GM19452 (cell line): ENCODE data around the gene KIF26A.

ENCODE experiments used
- ATAC-seq: cut with Tn5 transposase; IDR thresholded peaks from one replicate; pipeline ENCODE4 v1.9.1; 2021; ENCODE audit not compliant: unreplicated experiment

Gene KIF26A

DNA sequence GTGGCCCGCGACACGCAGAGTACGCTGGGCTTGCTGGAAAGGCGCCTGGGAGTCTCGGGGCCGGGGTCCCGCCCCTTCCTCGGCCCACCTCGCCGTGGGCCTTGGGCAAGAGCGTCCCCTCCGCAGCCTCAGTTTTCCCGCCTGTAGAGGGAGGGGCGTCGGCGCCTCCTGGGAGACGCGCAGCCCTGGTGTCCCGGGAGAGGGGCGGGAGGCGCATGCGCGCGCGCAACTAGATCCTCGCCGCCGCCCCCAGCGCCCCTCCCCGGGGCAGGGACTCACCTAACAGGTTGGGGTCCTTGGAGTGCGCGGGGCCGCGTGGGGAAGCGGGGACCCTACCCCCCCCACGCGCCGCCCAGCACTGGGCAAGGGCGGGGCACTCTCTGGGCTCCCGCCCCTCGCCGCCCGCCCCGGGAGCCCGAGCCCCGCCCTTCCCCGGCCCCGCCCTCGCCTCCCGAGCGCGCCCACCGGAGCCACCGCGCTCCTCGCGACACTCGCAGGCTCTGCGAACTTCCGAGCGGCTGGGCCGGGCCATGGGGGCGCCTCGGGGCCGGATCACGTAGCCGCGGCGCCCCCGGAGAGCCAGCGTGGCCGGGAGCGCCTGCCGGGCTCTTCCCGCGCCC lies at the start of gene KIF26A:
TSS of gene KIF26A (plus strand) at position 490 of the 620 bp plus-strand sequence. CDS start 136 bp downstream, outside the sequence.
- ATAC-seq: no peak

DNA sequence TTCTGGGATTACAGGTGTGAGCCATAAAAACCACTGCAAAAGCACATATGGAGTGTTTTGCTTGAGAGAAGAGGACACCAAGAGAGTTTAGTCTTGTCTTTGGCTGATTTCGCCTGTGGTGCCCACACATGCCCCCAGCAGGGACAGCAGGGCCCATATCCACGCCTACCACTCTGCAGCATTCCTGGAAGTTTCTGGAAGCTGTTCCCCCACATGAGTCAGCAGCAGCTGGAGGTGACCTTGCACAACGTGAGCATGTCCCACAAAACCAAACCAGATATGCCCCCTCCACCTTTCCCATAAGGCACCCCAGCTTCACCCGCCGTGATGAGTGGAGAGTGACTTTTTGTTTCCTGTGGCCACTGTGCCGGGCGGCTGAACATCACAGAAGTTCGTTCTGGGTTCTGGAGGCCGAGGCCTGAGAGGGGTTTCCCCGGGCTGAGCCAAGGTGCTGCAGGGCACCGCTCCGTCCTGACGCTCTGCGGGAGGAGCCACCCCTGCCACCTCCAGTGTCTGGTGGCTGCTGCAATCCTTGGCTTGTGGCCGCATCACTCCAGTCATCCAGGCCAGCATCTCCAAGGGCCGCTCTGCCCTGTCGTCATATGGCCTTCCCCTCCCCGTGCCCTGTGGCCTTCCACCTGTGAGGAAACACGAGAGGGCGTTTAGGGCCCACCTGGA lies 48.2 kb upstream of the KIF26A start:
- ATAC-seq: no peak

DNA sequence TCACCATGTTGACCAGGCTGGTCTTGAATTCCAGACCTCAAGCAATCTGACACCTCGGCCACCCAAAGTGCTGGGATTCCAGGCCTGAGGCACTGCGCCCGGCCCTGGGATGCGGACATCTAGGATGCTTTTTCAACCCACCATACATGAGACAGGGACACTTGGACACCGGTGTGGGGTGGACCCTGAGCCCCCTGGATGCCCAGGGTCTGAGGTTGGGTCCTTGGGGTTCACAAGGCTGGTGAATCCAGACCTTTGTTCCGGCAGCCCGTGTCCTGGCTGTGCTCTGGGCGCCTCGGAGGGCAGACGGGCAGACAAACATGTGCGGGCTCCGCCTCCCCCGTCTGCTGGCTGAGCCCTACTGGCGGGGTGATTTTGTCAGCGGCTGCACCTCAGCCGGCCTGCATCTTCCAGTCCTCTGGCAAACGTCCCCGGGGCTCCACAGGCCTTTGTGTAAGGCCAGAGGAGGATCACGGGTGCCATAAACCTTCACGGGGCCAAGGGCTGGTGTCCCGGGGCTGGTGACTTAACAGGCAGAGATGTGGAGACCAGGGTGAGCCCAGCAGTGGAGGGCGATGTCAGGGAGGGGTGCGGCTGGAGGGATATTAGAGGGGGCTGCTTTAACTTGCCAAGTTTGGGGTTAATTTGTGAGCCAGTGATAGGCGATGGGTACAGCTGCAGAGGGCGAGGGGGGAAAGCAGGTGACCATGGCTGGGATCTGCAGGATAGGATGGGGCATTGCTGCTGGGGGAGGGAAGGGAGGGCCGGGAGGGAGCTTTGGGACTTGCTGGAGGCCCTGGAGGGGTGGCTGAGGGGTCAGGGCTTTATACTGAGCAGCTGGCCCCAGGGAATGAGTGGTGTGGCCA lies 47.1 kb upstream of the KIF26A start:
- no peak for ATAC-seq

DNA sequence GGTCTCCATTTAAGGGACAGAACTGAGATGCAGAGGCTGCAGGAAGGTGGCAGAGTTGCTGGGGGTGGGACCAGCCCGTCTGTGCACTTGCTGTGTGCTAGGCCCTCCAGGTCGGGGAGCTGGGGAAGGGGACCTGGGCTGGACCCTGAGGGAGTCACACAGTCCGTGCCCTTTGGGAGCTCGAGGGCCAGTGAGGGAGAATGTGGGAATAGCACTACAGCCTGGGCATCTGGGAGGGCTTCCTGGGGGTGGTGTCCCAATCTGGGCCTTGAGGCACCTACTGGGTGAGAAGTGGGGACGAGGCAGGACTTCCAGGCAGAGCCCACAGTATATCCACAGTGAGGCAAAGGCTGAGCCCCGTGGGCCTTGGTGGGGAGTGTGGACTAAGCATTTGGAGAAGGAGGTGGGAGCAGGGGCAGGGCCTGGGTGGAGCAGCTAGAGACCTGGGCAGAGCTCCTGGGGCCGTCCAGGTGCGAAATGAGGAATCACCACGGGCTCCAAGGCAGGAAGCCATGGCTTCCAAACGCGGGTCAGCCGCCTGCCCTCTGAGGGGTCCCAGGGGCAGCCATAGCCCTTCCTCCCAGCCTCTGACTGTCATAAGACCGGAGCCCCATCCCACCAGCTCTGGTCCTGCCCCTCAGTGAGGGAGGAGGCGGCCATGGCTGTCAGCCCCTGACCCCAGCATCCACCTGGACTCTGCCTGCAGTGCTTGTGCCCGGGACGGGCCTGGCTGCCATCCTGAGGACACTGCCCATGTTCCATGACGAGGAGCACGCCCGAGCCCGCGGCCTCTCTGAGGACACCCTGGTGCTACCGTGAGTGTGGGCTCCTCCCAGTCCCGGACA lies 46.2 kb upstream of the KIF26A start:
- no peak for ATAC-seq

DNA sequence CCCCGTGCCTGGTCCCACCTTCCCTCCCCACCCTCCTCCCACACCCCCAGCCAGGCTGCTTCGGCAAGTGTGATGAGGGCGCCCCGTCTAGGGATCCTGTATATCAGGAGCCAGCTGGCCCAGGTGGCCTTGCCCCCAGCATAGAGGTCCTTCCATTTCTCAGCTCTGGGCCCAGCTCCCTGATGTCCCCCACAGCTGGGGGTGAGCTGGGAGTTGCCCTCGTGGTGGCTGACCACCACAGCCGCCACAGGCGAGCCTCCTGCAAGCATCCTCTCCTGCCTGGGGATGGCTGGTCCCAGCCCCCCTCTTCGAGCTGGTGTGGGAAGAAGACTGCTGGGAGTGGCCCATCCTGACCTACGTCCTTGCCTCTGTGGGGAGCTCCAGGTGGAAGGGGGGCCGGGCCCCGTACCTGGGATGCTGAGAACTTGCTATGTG lies 45.4 kb upstream of the KIF26A start:
- ATAC-seq: no peak

DNA sequence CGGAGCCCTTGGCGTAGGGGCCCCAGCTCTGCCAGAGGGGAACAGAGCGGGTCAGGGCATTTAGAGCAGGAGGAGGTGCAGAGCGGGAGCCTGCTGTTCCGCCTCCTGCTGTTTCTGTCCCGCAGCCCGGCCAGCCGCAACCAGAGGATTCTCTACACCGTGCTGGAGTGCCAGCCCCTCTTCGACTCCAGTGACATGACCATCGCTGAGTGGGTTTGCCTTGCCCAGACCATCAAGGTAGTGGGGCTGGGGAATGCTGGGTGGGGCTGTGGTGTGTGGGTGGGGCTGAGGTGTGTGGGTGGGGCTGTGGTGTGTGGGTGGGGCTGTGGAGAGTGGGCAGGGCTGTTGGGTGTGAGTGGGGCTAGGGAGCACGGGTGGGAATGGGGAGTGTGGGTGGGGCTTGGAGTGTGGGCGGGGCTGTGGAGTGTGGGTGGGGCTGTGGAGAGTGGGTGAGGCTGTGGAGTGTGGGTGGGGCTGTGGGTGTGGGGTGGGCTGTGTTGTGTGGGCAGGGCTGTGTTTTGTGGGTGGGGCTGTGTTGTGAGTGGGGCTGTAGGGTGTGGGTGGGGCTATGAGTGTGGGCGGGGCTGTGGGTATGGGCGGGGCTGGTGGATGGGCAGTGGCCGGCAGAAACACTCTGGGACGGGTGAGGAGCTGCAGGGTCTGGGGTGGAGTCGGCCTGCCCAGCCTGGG lies 44.9 kb upstream of the KIF26A start:
- ATAC-seq: no peak

DNA sequence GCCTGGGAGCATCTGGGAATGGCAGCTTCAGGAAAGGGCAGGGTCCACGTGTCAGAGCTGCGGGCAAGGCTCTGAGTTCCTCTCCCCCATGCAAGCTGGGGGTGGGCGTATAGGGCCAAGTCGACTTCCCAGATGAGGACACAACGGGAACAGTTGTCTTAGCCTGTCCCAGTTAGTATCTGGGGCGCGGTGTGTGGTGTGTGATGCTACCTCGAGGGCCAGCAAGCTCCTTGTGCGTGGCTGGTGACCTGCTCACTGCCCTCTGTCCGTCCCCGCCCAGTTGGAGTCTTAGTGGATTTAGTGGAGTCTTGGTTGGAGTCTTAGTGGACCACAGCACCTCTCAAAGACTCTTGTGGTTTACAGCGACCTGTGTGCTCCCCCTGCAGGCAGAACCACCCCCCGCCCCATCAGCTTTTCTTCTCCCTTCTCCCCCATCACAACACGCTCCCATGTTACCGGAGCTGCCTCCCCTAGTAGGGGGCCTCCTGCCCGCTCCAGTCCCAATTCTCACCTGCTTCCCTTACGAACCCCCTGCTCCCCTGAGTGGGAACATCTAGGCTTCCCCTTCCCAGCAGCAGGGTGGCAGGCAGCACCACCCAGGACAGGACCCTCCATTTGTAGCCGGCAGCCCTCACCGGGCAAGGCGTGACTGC lies 44.2 kb upstream of the KIF26A start:
- no peak for ATAC-seq

DNA sequence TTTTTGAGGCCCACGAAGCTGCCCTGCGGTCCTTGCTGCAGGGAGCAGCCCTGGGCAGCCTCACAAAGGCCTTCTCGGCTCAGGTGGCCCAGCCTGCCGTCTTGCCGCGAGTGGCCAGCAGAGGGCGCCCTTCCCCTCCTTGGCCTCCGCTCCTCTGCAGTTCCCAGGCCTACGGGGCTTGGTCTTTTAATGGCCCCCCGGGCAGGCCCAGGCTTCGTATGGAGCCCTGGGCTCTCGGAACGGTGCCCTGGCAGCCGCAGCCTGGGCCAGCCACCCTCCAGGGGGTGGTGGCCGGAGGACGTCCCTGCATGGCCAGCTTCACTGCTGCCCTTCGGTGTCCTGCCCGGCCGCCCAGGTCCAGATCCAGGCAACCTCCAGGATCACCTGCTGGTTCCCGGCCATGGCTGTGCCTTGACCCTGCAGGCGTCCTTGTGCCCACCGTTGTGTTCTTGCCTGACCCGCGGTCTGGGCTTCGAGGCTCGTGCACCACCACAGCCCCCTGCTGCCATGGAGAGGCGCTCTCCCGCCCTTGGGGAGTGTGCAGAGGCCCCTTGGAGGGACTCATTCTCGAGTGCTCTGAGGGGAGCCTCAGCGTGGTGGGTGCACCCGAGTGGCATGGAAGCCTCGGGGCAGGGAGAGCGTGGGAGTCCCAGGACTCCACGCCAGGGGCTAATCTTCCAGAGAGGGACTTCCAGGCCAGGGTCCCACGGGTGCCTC lies 43.5 kb upstream of the KIF26A start:
- no peak for ATAC-seq

DNA sequence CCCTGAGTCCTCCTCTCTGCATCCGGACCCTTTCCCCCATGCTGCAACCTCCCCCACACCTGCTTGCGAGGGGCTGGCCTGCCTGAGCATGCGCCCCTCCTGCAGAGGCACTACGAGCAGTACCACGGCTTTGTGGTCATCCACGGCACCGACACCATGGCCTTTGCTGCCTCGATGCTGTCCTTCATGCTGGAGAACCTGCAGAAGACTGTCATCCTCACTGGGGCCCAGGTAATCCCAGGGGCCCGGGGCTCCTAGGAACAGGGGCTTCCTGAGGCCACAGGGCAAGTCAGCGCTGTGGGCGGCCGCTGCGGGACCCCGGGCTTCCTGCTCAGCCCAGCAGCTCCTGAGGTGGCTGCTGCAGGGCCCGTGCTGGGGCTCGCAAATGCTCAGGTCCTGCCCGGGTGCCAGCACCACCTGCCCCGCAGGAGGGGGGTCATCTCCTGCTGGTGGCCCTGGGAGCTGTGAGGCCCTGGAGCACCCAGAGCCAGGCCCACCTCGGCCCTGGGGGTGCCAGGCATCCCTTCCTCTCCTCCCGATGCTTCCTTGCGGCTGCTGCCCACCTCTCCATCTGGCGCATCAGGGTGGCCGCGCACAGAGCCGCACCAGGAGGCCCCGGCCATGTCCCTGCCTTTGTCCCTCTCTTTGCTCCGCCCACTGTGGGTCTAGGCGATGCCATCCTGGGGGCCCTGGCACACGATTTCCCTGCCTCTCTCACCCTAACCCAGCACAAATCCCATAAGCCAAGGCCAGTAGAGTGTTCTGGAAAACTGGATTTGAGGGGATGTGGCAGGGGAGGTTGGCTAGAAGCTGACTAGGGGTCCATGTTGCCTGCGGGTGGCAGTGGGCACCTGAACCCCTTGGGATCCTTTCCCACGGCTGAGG lies 42.7 kb upstream of the KIF26A start:
- ATAC-seq: no peak

DNA sequence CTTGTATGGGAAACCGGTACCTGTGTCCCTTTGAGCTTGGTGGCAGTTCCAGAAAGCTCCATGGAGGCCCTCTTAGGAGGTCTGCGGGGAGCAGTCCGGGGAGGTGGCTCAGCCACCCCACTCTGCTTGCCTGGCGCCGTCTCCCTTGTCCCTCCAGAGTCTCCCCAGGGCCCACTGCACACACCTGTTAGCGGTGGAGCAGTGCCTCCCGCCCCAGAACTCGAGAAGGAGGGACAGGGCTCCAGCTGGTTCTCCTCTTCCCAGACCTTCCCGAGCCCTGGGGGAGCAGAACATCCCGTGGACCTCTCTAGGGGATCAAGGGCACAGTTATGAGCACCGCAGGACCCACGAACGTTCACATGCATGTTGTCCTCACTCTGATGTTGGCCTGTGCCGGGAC lies 42.1 kb upstream of the KIF26A start:
- ATAC-seq: no peak

DNA sequence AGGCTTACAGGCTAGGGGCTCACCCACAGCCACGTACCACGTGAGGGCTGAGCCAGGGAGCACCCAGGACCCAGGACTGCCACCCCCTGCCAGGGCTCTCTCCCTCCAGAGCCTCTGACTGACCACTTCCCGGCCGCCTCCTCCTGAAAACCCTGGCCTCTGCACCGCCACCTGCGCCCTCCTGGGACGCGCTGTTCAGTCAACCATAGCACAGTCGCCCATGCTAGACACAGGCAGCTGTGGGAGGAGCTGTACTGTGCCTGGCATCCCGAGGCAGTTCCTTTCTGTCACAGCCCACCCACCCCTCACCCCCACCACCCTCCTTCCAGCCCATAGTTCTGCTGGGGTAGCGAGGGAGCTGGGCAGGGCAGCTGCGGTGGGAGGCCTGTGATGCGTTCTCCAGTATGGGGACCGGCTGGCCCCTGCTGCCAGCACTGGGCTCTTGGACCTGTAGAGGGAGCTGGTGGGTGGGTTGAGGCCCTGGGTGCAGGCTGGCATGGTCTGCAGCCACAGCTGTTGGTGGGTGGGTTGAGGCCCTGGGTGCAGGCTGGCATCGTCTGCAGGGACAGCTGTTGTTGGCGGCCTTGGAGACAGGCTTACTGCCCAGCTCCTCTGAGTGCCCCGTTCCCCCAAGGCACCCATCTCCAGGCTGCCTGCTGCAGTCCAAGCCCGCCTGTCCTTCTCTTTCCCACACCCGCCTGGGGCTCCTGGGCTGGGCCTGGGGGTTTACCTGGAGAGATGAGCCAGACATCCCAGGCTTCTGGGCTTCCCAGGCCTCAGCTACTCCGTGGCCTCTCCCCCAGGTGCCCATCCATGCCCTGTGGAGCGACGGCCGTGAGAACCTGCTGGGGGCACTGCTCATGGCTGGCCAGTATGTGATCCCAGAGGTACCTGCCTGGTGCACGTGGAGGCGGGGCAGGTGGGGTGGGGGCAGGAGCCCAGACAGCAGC lies 41.4 kb upstream of the KIF26A start:
- ATAC-seq: no peak

DNA sequence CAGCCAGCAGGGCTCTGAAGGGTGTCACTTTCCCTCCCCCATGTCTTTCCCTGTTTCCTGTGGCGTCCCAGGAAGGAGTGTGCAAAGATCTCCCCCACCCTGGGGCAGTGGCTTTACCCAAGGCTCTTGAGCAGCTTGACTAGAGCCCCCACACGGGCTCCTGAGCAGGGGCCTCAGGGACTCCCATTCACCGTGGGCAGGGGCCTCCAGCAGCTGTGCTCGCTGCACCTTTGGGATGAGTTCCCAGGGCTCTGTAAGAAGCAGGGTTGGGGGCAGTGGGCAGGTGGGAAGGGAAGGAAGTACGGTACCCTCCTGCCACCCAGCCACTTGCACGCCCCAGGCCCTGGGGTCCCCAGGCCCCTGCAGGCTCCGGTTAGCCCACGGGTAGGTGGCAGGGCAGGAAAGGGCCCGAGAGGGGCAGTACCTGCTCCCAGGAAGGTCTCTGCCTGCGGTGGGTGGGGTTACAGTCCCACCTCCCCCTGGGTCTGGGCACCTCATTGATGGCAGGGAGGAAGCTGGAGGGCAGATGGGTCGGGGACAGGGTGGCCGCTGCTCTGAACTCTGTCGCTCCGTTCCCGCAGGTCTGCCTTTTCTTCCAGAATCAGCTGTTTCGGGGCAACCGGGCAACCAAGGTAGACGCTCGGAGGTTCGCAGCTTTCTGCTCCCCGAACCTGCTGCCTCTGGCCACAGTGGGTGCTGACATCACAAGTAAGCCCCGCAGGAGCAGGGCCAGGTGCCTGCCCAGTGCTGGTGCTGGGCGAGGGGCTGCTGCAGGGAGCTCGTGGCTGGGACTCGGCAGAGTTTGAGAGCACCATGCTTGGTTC lies 39.9 kb upstream of the KIF26A start:
- no peak for ATAC-seq

DNA sequence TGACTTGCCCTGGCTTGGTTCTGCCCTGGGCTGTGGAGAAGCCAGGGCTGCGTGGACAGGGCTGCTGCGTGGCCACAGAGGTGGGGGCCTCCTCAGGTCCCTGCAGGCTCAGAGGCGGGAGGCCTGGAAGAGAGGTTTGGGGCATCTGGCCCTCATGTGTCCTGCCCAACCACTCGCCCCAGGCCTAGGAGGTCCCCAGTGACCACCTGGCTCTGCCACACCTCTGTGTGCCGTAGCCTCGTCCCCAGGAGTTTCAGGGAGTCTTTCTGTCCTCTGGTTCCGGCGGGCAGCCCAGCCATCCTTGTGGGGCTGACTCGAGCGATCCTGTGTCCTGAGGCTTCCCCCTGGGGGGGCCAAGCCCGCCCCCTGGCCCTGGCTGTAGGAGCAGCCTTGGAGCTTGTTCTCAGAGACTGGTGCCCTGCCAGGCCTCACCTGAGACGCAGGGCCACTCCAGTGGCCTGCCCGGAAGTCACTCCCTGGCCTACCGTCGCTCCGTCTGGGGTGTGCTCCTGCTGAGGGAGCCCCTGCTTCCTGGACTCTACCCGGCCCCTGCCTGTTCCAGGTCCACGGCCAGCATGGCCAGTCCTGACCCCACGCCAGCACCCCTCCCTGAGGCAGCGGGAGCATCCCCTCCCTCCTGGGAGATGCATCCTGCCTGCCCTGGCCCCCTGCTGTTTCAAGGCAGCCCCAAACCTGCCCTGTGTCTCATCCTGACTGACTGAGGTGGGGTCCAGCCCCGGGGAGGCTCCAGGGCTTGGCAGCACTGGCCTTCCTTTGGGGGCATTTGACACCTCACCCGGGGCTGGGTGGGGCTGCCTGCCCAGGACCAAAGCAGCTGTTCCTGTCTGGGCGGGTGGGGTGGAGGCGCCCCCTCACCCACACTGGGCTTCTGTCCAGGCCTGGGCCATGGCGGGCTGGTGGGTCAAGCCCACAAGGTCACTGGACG lies 39.0 kb upstream of the KIF26A start:
- ATAC-seq: no peak

DNA sequence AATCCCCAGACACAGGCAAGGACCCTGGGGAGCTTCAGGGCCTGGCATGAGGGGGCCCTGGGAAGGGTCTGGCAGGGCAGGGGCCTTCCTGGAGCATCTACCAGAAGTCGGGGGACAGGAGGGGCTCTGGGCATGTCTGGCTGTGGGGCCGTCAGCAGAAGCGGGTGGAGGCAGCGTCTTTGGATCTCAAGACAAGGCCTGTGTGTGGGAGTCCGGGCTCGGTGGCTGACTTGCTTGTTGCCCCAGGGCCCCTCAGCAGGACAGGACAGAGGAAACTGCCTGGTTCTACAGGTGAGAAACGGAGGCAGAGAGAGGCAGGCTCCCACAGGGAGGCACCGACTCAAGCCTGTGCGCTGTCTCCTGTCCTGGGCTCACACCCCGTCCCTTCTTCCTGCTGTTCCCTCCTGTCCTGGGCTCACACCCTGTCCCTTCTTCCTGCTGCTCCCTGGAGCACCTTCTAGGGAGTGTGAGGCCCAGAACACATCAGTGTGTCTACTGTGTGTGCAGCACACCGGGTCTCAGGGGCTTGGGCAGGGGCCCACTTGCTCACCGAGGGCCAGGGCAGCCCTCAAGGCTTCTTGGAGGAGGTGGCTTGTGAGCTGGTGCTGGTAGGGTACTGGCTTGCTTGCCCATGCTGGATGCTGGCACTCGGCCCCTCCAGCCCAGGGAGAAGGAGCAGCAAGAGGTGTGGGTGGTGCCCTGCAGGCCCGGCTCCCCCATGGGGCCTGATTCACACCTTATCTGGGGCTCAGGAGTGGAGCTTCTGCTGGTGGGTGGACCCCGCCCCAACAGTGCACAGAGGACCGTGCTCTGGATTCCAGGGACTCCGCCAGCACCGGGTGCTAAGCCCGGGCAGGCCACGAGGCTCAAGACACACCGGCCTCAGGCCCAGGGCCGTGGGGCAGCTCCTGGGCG lies 38.0 kb upstream of the KIF26A start:
- ATAC-seq: no peak
